ENCODE data around the gene FGGY. TPM values are rescaled to one million over a fixed set of nuclear protein-coding genes. Genes with fewer than 3 reads are reported as not detected.

FGGY gene
- total RNA-seq, 1 donor = 24.6 TPM

DNA sequence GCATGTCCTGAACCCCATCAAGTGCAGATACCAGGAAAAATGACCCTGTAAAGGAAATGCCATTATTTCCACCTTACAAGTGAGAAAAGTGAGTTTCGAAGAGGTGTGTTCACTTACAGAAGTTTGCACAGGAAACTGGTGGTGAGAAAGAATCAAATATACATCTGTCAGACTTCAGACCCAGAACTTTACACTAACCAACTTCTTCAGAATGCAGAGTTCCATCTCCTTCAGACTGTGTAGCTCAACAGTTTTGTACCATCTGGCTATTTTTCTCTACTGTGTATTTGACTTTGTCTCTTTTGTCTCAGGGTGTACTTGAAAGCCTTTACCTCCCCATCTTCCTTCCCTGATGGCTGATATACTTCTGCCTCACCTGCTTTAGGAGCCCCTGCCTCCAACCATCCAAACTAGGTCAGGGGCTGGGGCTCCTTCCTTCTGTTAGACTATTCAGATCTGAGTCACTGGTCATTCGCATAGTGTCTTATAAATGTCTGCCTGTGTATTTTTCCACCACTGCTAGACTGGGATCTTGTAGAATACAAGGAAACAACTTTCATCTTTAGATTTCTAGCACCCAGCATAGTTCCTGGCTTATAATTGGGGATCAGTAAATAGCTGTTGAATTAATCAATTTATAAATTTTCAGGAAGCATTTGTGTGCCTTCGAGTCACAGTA is 247.9 kb downstream of the FGGY start:
- no peaks in the 10 kb centered on the region for H3K4me1 ChIP-seq (ENCODE audit: insufficient read depth, low read length)
- H3K27me3 ChIP-seq (ENCODE audit: insufficient read depth, low read length) = no peaks in the 10 kb centered on the region
- TF ChIP-seq, protein P1, sequence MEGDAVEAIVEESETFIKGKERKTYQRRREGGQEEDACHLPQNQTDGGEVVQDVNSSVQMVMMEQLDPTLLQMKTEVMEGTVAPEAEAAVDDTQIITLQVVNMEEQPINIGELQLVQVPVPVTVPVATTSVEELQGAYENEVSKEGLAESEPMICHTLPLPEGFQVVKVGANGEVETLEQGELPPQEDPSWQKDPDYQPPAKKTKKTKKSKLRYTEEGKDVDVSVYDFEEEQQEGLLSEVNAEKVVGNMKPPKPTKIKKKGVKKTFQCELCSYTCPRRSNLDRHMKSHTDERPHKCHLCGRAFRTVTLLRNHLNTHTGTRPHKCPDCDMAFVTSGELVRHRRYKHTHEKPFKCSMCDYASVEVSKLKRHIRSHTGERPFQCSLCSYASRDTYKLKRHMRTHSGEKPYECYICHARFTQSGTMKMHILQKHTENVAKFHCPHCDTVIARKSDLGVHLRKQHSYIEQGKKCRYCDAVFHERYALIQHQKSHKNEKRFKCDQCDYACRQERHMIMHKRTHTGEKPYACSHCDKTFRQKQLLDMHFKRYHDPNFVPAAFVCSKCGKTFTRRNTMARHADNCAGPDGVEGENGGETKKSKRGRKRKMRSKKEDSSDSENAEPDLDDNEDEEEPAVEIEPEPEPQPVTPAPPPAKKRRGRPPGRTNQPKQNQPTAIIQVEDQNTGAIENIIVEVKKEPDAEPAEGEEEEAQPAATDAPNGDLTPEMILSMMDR (IDR thresholded peaks at IDR 0.05; ENCODE audit: extremely low read depth, low read depth, low read length) = no peak
- no peaks in the 10 kb centered on the region for H4K20me1 ChIP-seq (ENCODE audit: insufficient read depth, low read length)
- H3K36me3 ChIP-seq (ENCODE audit: insufficient read depth, low read length) = no peaks in the 10 kb centered on the region
- no peak overlapping the region for H3K4me3 ChIP-seq (ENCODE audit: insufficient read depth, low read length)
- no peak overlapping the region for H2AFZ ChIP-seq (ENCODE audit: low read length)
- H3K27ac ChIP-seq (ENCODE audit: low read depth, low read length) = no peak overlapping the region
- no peaks in the 10 kb centered on the region for H3K9me3 ChIP-seq (ENCODE audit: low read depth, low read length)
- no peaks in the 10 kb centered on the region for H3K79me2 ChIP-seq (ENCODE audit: insufficient read depth, low read length)
- no peak overlapping the region for H3K4me2 ChIP-seq (ENCODE audit: insufficient read depth, low read length)
- DNase-seq (ENCODE audit: insufficient read length, low spot score, missing footprints) = no peak

DNA sequence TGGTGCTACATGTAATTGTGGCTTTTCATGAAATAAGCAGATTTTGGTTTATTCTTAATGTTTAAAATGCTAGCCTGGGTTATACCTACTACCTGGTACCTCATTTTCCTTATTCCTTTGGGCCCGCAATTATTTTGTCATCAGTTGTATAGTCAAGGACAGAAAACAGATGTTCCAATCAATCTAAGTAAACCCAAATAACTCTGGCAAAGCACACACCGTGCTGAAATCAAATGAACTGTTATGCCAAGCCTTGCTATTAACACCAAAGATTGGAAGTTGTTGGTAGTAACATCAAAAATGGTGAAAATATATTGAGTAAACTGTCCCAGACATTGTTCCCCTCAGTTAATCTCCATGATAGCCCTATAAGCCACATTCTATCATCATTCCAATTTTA is 248.9 kb downstream of the FGGY start:
- TF ChIP-seq, protein P1 (IDR thresholded peaks at IDR 0.05; ENCODE audit: extremely low read depth, low read depth, low read length) = no peak
- H3K79me2 ChIP-seq (ENCODE audit: insufficient read depth, low read length) = no peaks in the 10 kb centered on the region

DNA sequence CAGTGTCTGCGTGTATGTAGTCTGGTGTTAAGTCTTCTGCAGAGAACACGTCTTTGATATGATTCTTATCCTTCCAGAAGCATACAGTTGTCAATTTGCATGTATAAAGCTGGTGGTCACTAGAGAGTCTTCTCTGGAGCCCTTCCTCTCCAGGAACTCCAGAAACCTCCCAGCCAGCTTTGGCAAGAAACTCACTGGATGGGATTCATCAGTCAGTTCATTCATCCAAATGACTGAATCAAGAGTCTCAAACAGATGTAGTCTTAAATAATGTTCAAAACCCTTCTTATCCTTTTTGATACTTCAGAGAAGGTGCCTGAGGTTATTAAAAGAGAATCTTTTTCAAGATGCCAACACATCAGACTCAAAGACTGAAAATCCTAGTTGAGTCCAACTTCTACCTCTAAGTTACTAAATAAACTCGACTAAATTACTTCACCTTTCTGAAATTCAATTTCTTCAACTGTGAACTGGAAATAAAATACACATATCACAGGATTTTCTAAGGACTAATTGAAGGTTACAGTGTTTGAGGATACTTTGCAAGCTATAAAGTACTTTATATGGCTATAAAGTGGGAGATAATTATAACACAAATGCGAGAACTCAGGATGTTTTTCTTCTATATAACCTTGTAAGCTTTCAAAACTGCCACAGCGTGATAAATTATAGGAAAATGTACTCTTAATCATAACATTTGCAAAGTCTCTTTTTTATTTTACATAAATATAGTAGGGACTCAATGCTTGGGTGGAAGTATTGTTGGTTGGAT is 252.4 kb downstream of the FGGY start:
- H3K27ac ChIP-seq (ENCODE audit: low read depth, low read length) = no peak overlapping the region
- TF ChIP-seq, protein P1 (IDR thresholded peaks at IDR 0.05; ENCODE audit: extremely low read depth, low read depth, low read length) = no peak
- H3K9me3 ChIP-seq (ENCODE audit: low read depth, low read length) = no peaks in the 10 kb centered on the region
- peaks cover 12% of the 10 kb centered on the region for H3K4me1 ChIP-seq (ENCODE audit: insufficient read depth, low read length)
- no peaks in the 10 kb centered on the region for H3K36me3 ChIP-seq (ENCODE audit: insufficient read depth, low read length)
- H4K20me1 ChIP-seq (ENCODE audit: insufficient read depth, low read length) = no peaks in the 10 kb centered on the region
- H3K4me2 ChIP-seq (ENCODE audit: insufficient read depth, low read length) = no peak overlapping the region
- H2AFZ ChIP-seq (ENCODE audit: low read length) = no peak overlapping the region
- DNase-seq (ENCODE audit: insufficient read length, low spot score, missing footprints) = no peak
- H3K27me3 ChIP-seq (ENCODE audit: insufficient read depth, low read length) = no peaks in the 10 kb centered on the region
- H3K4me3 ChIP-seq (ENCODE audit: insufficient read depth, low read length) = no peak overlapping the region
- no peaks in the 10 kb centered on the region for H3K79me2 ChIP-seq (ENCODE audit: insufficient read depth, low read length)

More for the DNA sequence above, 248.9 kb downstream of the FGGY start:
- Histone ChIP-seq H3K4me3 (ENCODE audit: insufficient read depth, low read length) (no peak overlapping the region), H3K4me1 (ENCODE audit: insufficient read depth, low read length) (peaks cover 6% of the 10 kb centered on the region), H4K20me1 (ENCODE audit: insufficient read depth, low read length) (no peaks in the 10 kb centered on the region), H3K27ac (ENCODE audit: low read depth, low read length) (no peak overlapping the region), H3K27me3 (ENCODE audit: insufficient read depth, low read length) (no peaks in the 10 kb centered on the region), H3K4me2 (ENCODE audit: insufficient read depth, low read length) (no peak overlapping the region), H3K36me3 (ENCODE audit: insufficient read depth, low read length) (no peaks in the 10 kb centered on the region), H3K9me3 (ENCODE audit: low read depth, low read length) (no peaks in the 10 kb centered on the region), H2AFZ (ENCODE audit: low read length) (no peak overlapping the region)
- no peak for DNase-seq (ENCODE audit: insufficient read length, low spot score, missing footprints)

DNA sequence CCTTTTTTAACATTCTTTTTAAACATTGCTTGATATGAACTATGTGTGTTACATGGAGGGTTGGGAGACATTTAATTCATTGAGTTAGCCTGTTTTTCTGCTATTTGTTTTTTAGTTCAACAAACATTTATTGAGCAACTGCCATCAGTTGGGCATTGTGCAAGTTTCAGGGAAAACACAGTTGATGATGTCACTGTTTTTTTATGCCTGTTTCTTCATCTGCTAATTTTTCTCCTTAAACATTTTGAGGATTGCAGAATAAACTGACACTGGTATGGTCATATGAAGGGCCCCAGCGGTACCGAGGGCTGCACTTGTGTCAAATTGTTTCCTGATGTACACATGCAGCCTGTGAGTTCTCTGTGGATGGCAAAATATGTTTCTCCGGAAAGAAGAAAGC is 253.0 kb downstream of the FGGY start:
- Histone ChIP-seq H3K79me2 (ENCODE audit: insufficient read depth, low read length) (no peaks in the 10 kb centered on the region), H3K36me3 (ENCODE audit: insufficient read depth, low read length) (no peaks in the 10 kb centered on the region), H4K20me1 (ENCODE audit: insufficient read depth, low read length) (no peaks in the 10 kb centered on the region), H2AFZ (ENCODE audit: low read length) (peak overlapping the region; percentile 47), H3K27ac (ENCODE audit: low read depth, low read length) (no peak overlapping the region), H3K4me3 (ENCODE audit: insufficient read depth, low read length) (peak overlapping the region; percentile 18), H3K4me1 (ENCODE audit: insufficient read depth, low read length) (peaks cover 12% of the 10 kb centered on the region), H3K27me3 (ENCODE audit: insufficient read depth, low read length) (no peaks in the 10 kb centered on the region), H3K4me2 (ENCODE audit: insufficient read depth, low read length) (no peak overlapping the region), H3K9me3 (ENCODE audit: low read depth, low read length) (no peaks in the 10 kb centered on the region)
- no peak for DNase-seq (ENCODE audit: insufficient read length, low spot score, missing footprints)
- TF ChIP-seq, protein P1 (IDR thresholded peaks at IDR 0.05; ENCODE audit: extremely low read depth, low read depth, low read length) = no peak

Data from osteoblast (primary cell).